Choroid plexus epithelial cell (primary cell): ENCODE results near the gene SV2A.
"Not testable (repeated sequence)": the region's sequence is repeated elsewhere in the genome, so short reads cannot be mapped to it uniquely, and the experiment has no call there.

ENCODE experiments used
- DNase-seq: peaks from one replicate; pipeline ENCODE4 v3.0.0-alpha.2; 2010; ENCODE audit warnings: low read depth
- H3K4me3 ChIP-seq: 2 replicates; pipeline ENCODE4 v1.5.1; 2011; ENCODE audit warnings: low read depth, mild to moderate bottlenecking, control low read depth, low read length, moderate library complexity
- TF ChIP-seq, protein P1 (sequence below): conservative IDR thresholded peaks from 2 replicates; pipeline ENCODE4 v1.5.1; 2011; ENCODE audit warnings: low read depth, mild to moderate bottlenecking, control low read depth, inconsistent platforms, low read length, moderate library complexity

SV2A gene

GRCh38 chr1:149886396-149887195, 31.0 kb downstream of the SV2A start:
- peak; percentile 100 for DNase-seq
- H3K4me3 ChIP-seq = peak overlapping the region; percentile 72
- TF ChIP-seq, protein P1, sequence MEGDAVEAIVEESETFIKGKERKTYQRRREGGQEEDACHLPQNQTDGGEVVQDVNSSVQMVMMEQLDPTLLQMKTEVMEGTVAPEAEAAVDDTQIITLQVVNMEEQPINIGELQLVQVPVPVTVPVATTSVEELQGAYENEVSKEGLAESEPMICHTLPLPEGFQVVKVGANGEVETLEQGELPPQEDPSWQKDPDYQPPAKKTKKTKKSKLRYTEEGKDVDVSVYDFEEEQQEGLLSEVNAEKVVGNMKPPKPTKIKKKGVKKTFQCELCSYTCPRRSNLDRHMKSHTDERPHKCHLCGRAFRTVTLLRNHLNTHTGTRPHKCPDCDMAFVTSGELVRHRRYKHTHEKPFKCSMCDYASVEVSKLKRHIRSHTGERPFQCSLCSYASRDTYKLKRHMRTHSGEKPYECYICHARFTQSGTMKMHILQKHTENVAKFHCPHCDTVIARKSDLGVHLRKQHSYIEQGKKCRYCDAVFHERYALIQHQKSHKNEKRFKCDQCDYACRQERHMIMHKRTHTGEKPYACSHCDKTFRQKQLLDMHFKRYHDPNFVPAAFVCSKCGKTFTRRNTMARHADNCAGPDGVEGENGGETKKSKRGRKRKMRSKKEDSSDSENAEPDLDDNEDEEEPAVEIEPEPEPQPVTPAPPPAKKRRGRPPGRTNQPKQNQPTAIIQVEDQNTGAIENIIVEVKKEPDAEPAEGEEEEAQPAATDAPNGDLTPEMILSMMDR = no peak

- H3K4me3 ChIP-seq = peak overlapping the region; percentile 65
- DNase-seq = not testable (repeated sequence)
Measured at GRCh38 chr1:149886121-149886395, 31.6 kb downstream of the SV2A start.

DNA sequence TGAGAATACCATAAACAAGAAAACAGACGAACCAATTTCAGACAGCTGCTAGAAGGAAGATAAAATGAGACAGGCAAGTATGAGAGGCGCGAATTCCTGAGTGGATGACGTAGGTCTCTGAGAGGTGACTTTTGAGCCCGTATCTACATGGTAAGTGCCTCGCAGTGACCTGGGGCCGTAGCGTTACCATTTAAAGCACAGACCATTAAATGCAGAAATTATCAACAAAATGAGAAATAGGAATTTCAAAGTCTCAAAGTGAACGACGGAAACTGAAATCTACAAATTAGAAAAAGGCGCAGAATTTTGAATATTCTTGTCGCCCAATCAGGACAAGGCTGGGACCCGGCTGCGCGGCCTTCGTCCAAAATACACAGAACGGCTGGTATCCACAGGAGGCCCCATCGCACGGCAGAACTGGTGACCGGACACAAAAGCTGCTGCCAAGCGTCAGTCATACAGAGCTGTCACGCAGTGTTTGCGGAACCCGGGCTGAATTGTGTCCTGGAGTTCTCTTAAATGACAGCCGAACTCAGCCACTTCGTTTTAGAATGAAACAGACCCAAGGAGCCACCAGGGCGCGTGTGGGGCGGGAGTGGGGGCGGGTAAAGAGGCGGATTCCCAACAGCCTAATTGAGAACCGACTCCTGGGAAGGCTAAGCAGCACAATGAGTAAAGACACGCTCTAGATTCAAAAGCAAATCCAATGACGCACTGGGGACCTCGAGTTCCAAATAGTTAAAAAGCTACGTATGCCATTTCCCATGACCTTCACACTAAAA, 32.1 kb downstream of the SV2A start:
- DNase-seq = peak; percentile 84
- H3K4me3 ChIP-seq = peak overlapping the region; percentile 65
- TF ChIP-seq, protein P1 = peak; percentile 23

DNA sequence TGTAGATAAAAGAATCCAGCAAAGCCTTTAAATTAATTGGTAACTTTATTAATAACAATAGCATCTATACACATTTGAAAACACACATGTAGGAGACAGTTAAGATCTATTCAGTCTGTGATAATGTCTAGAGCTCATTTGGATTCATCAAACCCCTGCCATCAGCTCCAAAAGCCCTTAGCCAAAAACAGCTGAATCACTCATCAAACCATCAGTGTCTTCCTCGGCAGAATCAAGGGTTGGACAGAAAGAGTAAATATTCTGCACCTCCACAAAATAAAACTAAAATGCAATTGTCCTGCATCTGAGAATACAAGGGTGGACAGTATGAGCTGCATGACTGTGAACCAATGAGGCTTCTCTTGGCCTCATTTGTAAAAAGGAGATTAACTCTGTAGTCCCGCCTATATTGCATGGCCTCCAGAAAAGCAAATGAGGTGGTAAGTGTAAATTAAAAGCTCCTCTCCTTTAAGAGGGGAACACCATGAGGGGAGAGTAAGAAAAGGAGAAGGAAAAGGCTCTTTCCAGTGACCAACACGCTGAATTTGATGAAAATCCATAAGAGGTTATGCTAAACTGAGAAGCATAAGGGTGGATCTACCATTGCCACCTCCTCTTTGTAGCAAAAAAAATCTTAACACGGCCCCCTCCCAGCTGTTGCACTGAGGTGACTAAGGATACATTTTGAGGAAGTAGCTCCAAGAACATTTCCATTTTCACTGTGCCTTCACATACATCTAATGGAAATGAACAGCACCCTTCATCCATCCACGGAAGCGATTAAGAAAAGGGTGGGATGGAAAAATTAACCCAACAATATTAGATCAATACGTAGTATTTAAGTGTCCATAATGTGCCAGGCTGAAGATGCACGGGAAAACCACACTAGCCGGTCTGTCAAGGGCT, 33.0 kb downstream of the SV2A start:
- DNase-seq = peak; percentile 30
- TF ChIP-seq, protein P1 = no peak
- peak overlapping the region; percentile 65 for H3K4me3 ChIP-seq

DNA sequence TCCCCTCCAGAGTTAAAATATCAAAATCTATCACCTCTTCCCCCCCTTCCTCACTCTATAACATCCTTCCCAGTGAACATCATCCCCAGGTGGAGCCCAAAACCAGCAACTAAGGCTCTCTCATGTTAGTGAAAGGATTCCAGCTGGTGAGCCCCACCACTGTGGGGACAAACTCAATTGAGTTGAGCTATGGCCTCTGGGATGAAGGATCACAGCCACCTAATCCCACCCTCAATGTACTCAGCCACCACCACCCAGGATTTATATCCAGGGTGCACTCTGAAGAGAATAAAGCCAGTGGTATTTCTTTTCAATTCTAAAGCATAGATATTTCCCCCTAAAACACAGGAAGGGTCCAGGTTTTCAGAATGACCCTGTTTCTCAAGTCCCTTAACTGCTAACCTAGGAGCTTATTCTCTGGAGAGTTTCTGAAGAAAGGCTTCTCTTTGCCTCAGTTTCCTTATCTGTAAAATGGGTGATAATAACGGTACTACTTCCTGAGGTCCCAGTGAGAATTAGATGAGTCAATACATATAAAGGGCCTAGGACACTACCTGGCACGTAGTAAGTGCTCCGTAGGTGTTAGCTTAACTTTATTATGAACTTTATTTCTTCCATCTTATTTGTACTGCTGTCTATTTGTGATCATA, 33.9 kb downstream of the SV2A start:
- H3K4me3 ChIP-seq = no peak overlapping the region
- no peak for DNase-seq
- TF ChIP-seq, protein P1 = no peak

GRCh38 chr1:149881876-149882275, 35.8 kb downstream of the SV2A start:
- TF ChIP-seq, protein P1 = no peak
- no peak for DNase-seq
- H3K4me3 ChIP-seq = no peak overlapping the region

DNA sequence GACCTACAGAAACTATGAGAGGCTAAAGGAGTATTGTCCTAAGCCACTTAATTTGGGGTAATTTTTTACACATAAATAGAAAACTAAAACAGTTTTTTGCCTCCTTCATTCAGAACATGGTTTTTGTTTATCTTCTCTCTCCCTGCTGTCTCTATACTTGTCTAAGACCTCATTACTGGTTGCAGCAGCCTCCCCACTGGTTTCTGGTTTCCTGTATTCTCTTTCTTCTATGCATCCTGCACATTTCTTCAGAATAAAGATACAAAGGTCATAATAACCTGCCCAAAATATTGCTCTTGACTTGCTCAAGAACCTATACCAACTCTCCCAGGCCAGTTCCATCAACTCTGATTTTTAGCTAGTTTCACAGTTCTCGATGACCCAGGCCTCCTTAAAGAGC, 38.1 kb downstream of the SV2A start:
- no peak overlapping the region for H3K4me3 ChIP-seq
- no peak for DNase-seq
- TF ChIP-seq, protein P1 = no peak
